ENCODE data around the gene GBGT1. TPM values are rescaled to one million over a fixed set of nuclear protein-coding genes. Genes with fewer than 3 reads are reported as not detected.
"Not testable (repeated sequence)": the region's sequence is repeated elsewhere in the genome, so short reads cannot be mapped to it uniquely, and the experiment has no call there.

The GBGT1 gene
- total RNA-seq (2021; fragmentation: NEBNext Ultra II Directional; extraction: Animal tissue kit (Norgen Biotek cat#: 25700)), result 1 to 10 TPM; 1.1 to 2.8 (median 1.7) TPM
- long read RNA-seq, result 0 reads

DNA sequence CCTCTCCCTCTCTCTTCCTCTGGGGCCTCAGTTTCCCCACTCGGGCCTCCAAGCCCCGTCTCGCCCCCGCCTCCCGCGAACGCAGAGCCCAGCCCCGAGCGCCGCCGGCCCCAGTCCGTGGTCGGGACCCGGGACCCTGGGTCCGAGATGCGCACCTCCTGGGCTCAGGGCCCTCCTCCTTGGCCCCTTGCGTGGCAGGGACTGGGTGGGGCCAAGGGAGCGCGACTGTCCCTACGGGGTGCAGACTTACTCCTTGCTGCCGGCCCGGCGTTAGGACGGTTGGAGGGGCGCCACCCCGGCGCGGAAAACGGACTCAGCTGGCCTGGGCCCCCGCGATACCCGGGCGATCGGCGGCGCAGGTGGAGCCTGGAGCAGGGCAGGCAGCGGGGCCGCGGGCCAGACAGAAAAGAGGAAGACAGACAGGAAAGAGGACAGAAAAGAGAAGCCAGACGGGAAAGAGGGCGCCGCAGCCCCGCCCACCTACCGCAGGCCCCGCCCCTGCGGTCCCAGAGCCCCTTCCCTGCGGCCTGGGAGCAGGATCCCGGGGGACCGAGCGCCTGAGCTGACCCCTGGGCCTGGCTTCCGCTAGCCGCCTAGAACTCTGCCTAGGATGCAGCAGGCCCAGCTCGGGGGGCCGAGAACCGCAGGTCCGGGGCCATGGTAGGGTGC, at the start of gene GBGT1:
TSS of gene GBGT1 (minus strand) at position 411 of the 669 bp plus-strand sequence. CDS start 1,502 bp downstream, outside the sequence.
- H3K4me3 Mint-ChIP-seq, result peak within 1 kb of the TSS; percentile 74
- no peak for DNase-seq
- no peaks in the 10 kb centered on the region for H3K9me3 Mint-ChIP-seq
- no peak within 1 kb of the TSS for H3K27ac Mint-ChIP-seq
- H3K4me1 Mint-ChIP-seq (ENCODE audit: low read depth), result peaks cover 4% of the 10 kb centered on the region; the same call in 1 of the 2 replicates
- peaks cover 8% of the 10 kb centered on the region; the same call in 1 of the 2 replicates for H3K27me3 Mint-ChIP-seq (ENCODE audit: insufficient read depth)
- no peaks in the 10 kb centered on the region for H3K36me3 Mint-ChIP-seq (ENCODE audit: low read depth)
- TF ChIP-seq CTCF (IDR thresholded peaks at IDR 0.05), result no peak

- Mint-ChIP-seq H3K9me3 (no peaks in the 10 kb centered on the region; the same call in 1 of the 2 replicates), H3K27ac (no peak overlapping the region)
- no peak for DNase-seq
These were observed 46.9 kb upstream of the GBGT1 start for GRCh38 chr9:133210609-133211008.

GRCh38 chr9:133210202-133210532, 46.5 kb upstream of the GBGT1 start:
- H3K36me3 Mint-ChIP-seq (ENCODE audit: low read depth), result no peaks in the 10 kb centered on the region
- H3K4me1 Mint-ChIP-seq (ENCODE audit: low read depth), result peaks cover 6% of the 10 kb centered on the region; the same call in 1 of the 2 replicates
- H3K27me3 Mint-ChIP-seq (ENCODE audit: insufficient read depth), result peaks cover 14% of the 10 kb centered on the region
- DNase-seq, result no peak
- H3K27ac Mint-ChIP-seq, result no peak overlapping the region
- TF ChIP-seq CTCF (IDR thresholded peaks at IDR 0.05), result no peak
- H3K9me3 Mint-ChIP-seq, result no peaks in the 10 kb centered on the region; the same call in 1 of the 2 replicates
- H3K4me3 Mint-ChIP-seq, result no peak overlapping the region

More at GRCh38 chr9:133210609-133211008, 46.9 kb upstream of the GBGT1 start:
- no peak for TF ChIP-seq CTCF (IDR thresholded peaks at IDR 0.05)
- peaks cover 14% of the 10 kb centered on the region for H3K27me3 Mint-ChIP-seq (ENCODE audit: insufficient read depth)
- no peak overlapping the region for H3K4me3 Mint-ChIP-seq
- H3K4me1 Mint-ChIP-seq (ENCODE audit: low read depth), result peaks cover 6% of the 10 kb centered on the region; the same call in 1 of the 2 replicates
- no peaks in the 10 kb centered on the region for H3K36me3 Mint-ChIP-seq (ENCODE audit: low read depth)

DNA sequence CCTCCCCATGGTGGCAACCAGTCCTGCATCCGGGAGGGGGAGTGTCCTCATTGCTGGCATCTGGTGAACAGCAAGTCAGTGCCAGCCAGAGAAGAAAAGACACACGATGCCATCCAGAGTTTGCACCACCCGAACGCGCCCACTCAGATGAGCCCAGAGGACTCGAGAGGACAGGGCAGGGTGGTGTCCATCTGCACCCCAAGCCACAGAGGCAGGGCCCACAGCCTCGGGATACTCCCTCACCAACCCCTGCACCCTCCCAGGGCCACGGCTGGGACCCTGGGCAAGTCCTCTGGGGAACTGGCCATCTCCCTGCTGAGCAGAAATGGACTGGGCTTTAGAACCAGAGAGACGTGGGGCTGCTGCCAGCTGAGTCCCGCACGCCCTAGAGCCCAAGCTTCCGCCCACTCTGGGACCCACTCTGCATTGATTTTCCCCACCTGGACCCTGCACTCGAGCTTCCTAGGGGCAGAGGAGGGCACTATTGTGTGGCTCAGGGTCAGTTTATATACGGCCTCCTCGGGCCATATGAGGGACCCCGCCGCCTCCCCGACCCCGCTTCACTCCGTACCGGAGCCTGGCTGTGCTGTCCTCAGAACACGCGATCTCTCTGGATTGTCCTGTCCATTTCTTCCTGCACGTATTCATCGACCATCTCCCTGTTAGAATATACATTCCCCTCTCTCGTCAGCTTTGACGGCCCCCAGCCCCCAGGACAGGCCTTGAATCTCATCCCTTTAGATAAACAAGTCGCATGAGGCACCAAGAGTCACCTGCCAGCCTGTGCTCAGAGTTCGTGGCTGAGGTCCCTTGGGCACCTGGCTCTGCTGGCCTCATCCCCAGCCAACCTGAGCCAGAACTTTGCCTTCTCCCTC, 45.9 kb upstream of the GBGT1 start:
- DNase-seq; H3K4me1 Mint-ChIP-seq (ENCODE audit: low read depth): not testable (repeated sequence)

GRCh38 chr9:133208880-133209300, 45.2 kb upstream of the GBGT1 start, which contains the start of gene OBP2B:
Gene OBP2B, minus strand, starts transcription at chr9:133209250. Its CDS starts 51 bp downstream, at chr9:133209199.
- DNase-seq; H3K4me3 Mint-ChIP-seq; H3K36me3 Mint-ChIP-seq (ENCODE audit: low read depth); H3K4me1 Mint-ChIP-seq (ENCODE audit: low read depth); H3K27ac Mint-ChIP-seq; H3K9me3 Mint-ChIP-seq: not testable (repeated sequence)
- peaks cover 16% of the 10 kb centered on the region for H3K27me3 Mint-ChIP-seq (ENCODE audit: insufficient read depth)

More for the DNA sequence above, 45.9 kb upstream of the GBGT1 start:
- peaks cover 10% of the 10 kb centered on the region for H3K27me3 Mint-ChIP-seq (ENCODE audit: insufficient read depth)
- not testable (repeated sequence) for H3K4me3 Mint-ChIP-seq; H3K27ac Mint-ChIP-seq; H3K9me3 Mint-ChIP-seq; H3K36me3 Mint-ChIP-seq (ENCODE audit: low read depth)

GRCh38 chr9:133208171-133208879, 44.6 kb upstream of the GBGT1 start:
- not testable (repeated sequence) for H3K4me1 Mint-ChIP-seq (ENCODE audit: low read depth); H3K36me3 Mint-ChIP-seq (ENCODE audit: low read depth); H3K9me3 Mint-ChIP-seq; H3K4me3 Mint-ChIP-seq; DNase-seq; H3K27ac Mint-ChIP-seq
- H3K27me3 Mint-ChIP-seq (ENCODE audit: insufficient read depth), result peaks cover 22% of the 10 kb centered on the region

Measured in HFFc6 (cell line).